ENCODE results near the gene GKN2.

GKN2 gene

DNA sequence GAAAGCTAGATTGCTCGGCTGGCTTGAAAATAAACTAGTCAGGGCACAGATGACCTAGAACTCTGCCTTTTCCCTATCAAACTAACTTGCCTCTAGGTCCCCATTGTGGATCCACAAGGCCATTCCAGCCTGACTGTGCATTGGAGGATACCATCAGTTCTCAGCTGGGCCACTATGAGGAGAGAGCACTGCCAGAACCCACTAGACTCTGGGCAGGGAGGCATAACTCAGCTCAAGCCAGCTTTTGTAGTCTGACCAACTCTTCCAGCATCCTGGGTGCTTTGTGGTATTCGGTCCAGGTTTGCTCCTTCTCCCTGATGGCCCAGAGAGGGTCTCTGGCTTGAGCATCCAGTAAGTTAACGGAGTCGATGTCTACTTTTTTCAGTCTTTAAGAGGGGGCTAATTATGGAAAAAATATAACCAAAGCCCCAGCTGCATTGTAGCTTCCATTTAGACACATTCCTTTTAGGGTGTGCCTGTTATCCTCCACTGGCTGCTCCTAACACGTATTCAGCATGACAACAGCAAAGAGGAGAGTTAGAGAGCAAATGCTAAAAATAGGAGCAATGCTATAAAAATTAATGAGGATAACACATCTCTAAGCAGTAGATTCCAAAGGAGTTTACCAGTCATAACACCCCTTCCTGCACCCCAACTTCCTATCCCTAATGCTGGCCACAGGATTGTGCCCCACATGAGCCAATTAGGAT lies 15.2 kb downstream of the GKN2 start:
- Histone ChIP-seq H3K36me3 (ENCODE audit: control insufficient read depth, insufficient read depth, low read length) (no peaks in the 10 kb centered on the region), H3K9me3 (ENCODE audit: control insufficient read depth, low read length) (peaks cover 3% of the 10 kb centered on the region), H3K4me3 (ENCODE audit: extremely low read depth, insufficient read depth, low read length, poor library complexity, severe bottlenecking) (no peak overlapping the region), H3K4me1 (ENCODE audit: control insufficient read depth, insufficient read depth, low read length, poor library complexity, severe bottlenecking) (peaks cover 16% of the 10 kb centered on the region), H3K27ac (ENCODE audit: low read depth, low read length, severe bottlenecking) (no peak overlapping the region)
- WGBS, 2 experiments (ENCODE audit: insufficient coverage in 2 of 2) = 90 to 93% methylated on average over 2 of the region's 5 CpGs

DNA sequence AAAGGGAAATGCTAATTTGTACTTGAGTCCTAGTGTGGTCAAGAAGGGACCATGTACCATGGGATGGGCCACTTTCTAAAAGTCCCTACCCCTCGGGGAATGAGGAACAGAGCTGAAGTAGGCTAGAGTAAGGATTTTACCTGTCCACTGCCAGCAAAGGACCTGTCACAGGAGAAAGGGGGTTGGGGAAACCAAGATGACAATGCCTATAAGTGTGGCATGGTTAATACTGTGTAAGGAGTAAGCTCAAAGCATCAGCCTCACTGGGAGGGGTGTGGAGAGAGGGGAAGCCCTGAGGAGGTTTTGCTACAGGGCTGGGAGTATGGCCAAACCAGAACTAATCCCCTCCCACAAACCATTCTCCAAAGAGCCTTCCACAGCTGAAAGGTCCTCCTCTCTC lies 15.8 kb downstream of the GKN2 start:
- H3K9me3 ChIP-seq (ENCODE audit: control insufficient read depth, low read length) = peaks cover 3% of the 10 kb centered on the region
- H3K4me1 ChIP-seq (ENCODE audit: control insufficient read depth, insufficient read depth, low read length, poor library complexity, severe bottlenecking) = peaks cover 16% of the 10 kb centered on the region
- 100% methylated on average over 1 of the region's 1 CpG; no CpG with 5 or more reads in 1 of the 2 experiments for WGBS, 2 experiments (ENCODE audit: insufficient coverage in 2 of 2)
- H3K36me3 ChIP-seq (ENCODE audit: control insufficient read depth, insufficient read depth, low read length) = no peaks in the 10 kb centered on the region
- no peak overlapping the region for H3K27ac ChIP-seq (ENCODE audit: low read depth, low read length, severe bottlenecking)
- no peak overlapping the region for H3K4me3 ChIP-seq (ENCODE audit: extremely low read depth, insufficient read depth, low read length, poor library complexity, severe bottlenecking)

DNA sequence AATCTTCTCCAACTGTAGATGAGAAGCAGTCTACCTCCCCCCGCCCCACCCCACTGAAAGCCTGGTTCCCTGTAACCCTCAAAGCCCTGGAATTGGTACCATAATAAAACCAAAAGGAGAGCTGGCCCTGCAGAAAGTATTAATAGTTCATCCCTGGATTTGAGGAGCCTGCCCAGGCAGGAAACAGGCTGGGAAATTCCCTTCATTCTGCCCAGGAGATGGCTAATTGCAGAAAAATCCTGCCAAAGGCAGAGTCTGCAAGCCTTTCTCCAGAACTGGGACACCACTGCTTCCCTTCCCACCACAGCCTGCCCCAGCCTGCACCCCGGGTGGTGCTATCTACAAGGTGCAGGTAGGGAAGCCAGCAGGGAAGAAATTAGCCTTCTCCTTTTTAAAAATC lies 16.3 kb downstream of the GKN2 start:
- Histone ChIP-seq H3K36me3 (ENCODE audit: control insufficient read depth, insufficient read depth, low read length) (no peaks in the 10 kb centered on the region), H3K27ac (ENCODE audit: low read depth, low read length, severe bottlenecking) (no peak overlapping the region), H3K4me1 (ENCODE audit: control insufficient read depth, insufficient read depth, low read length, poor library complexity, severe bottlenecking) (peaks cover 16% of the 10 kb centered on the region), H3K4me3 (ENCODE audit: extremely low read depth, insufficient read depth, low read length, poor library complexity, severe bottlenecking) (no peak overlapping the region), H3K9me3 (ENCODE audit: control insufficient read depth, low read length) (peaks cover 3% of the 10 kb centered on the region)
- WGBS, 2 experiments (ENCODE audit: insufficient coverage in 2 of 2) = no CpG with 5 or more reads among the region's 2 CpGs

DNA sequence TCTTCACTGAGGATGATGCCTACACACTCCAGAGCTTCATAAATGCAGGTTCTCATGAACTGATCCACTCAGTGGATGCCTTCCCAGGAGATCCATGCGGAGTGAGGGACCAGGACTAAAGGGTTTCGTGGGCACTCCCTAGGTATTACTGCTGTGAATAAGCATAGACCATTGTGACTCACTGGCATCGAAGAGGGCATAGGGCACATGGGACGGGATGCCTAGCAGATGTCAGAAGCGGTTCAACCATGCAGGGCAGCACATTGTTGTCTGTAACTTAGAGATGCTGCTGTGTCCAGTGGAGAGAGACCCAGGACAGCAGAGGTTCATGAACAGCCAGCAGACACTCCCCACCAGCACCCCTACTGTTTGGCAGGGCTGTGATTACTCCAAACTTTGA lies 17.2 kb downstream of the GKN2 start:
- 93 to 98% methylated on average over 4 to 5 of the region's 5 CpGs for WGBS, 2 experiments (ENCODE audit: insufficient coverage in 2 of 2)
- Histone ChIP-seq H3K4me1 (ENCODE audit: control insufficient read depth, insufficient read depth, low read length, poor library complexity, severe bottlenecking) (peaks cover 16% of the 10 kb centered on the region), H3K27ac (ENCODE audit: low read depth, low read length, severe bottlenecking) (no peak overlapping the region), H3K36me3 (ENCODE audit: control insufficient read depth, insufficient read depth, low read length) (no peaks in the 10 kb centered on the region), H3K4me3 (ENCODE audit: extremely low read depth, insufficient read depth, low read length, poor library complexity, severe bottlenecking) (no peak overlapping the region), H3K9me3 (ENCODE audit: control insufficient read depth, low read length) (peaks cover 3% of the 10 kb centered on the region)

- H3K9me3 ChIP-seq (ENCODE audit: control insufficient read depth, low read length) = no peaks in the 10 kb centered on the region
- no peaks in the 10 kb centered on the region for H3K36me3 ChIP-seq (ENCODE audit: control insufficient read depth, insufficient read depth, low read length)
- no peak overlapping the region for H3K4me3 ChIP-seq (ENCODE audit: extremely low read depth, insufficient read depth, low read length, poor library complexity, severe bottlenecking)
- 89% methylated on average over 3 of the region's 3 CpGs; no CpG with 5 or more reads in 1 of the 2 experiments for WGBS, 2 experiments (ENCODE audit: insufficient coverage in 2 of 2)
- H3K4me1 ChIP-seq (ENCODE audit: control insufficient read depth, insufficient read depth, low read length, poor library complexity, severe bottlenecking) = peaks cover 16% of the 10 kb centered on the region
- H3K27ac ChIP-seq (ENCODE audit: low read depth, low read length, severe bottlenecking) = no peak overlapping the region
Observed at GRCh38 chr2:68934021-68934420, 18.7 kb downstream of the GKN2 start.

DNA sequence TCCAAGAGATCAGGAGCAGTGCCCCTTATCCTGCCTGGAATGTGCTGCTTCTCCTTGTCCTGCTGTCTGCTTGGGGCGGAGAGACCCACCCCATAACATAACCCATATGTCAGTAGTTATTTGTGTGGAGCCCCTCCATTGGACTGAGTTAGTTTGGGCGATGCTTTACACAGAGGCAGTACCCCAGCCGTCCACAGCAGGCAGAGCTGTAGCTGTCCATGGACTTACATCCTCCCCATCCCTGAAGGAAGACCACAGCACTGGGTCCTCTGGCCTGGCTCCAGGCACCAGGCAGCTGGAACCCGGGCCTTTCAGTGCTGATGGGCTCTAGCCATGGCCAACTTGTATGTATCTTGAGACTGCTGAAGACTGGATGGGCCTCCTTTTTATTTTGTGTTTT lies 20.3 kb downstream of the GKN2 start:
- Histone ChIP-seq H3K4me3 (ENCODE audit: extremely low read depth, insufficient read depth, low read length, poor library complexity, severe bottlenecking) (no peak overlapping the region), H3K4me1 (ENCODE audit: control insufficient read depth, insufficient read depth, low read length, poor library complexity, severe bottlenecking) (peaks cover 16% of the 10 kb centered on the region), H3K9me3 (ENCODE audit: control insufficient read depth, low read length) (no peaks in the 10 kb centered on the region), H3K36me3 (ENCODE audit: control insufficient read depth, insufficient read depth, low read length) (no peaks in the 10 kb centered on the region), H3K27ac (ENCODE audit: low read depth, low read length, severe bottlenecking) (no peak overlapping the region)
- 100% methylated on average over 1 of the region's 4 CpGs for WGBS, 2 experiments (ENCODE audit: insufficient coverage in 2 of 2)

DNA sequence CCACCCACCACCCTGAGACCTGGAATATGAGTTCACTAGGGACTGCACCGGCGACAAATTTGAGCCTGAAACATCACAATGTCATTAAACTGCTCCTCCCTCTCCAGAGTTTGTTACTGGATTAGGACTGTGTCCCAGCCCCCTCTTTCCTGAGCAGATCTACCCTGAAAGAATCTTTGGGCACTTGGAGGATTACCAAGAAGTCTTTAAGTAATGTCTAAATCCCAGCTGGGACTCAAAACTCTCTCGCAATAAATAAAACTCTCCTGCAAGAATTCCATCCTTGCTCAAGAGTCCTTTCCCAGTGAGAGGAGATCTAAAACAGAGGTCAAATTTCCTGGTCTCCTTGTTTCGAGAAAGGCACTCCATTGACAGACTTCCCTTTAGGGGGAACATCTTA lies 20.9 kb downstream of the GKN2 start:
- Histone ChIP-seq H3K4me3 (ENCODE audit: extremely low read depth, insufficient read depth, low read length, poor library complexity, severe bottlenecking) (no peak overlapping the region), H3K36me3 (ENCODE audit: control insufficient read depth, insufficient read depth, low read length) (no peaks in the 10 kb centered on the region), H3K9me3 (ENCODE audit: control insufficient read depth, low read length) (no peaks in the 10 kb centered on the region), H3K4me1 (ENCODE audit: control insufficient read depth, insufficient read depth, low read length, poor library complexity, severe bottlenecking) (peaks cover 12% of the 10 kb centered on the region), H3K27ac (ENCODE audit: low read depth, low read length, severe bottlenecking) (no peak overlapping the region)
- 76 to 100% methylated on average over 2 to 4 of the region's 4 CpGs for WGBS, 2 experiments (ENCODE audit: insufficient coverage in 2 of 2)

GRCh38 chr2:68931149-68931711 lies 21.5 kb downstream of the GKN2 start:
- 100% methylated on average over 2 of the region's 3 CpGs; no CpG with 5 or more reads in 1 of the 2 experiments for WGBS, 2 experiments (ENCODE audit: insufficient coverage in 2 of 2)
- Histone ChIP-seq H3K4me3 (ENCODE audit: extremely low read depth, insufficient read depth, low read length, poor library complexity, severe bottlenecking) (no peak overlapping the region), H3K9me3 (ENCODE audit: control insufficient read depth, low read length) (no peaks in the 10 kb centered on the region), H3K36me3 (ENCODE audit: control insufficient read depth, insufficient read depth, low read length) (no peaks in the 10 kb centered on the region), H3K4me1 (ENCODE audit: control insufficient read depth, insufficient read depth, low read length, poor library complexity, severe bottlenecking) (peaks cover 6% of the 10 kb centered on the region), H3K27ac (ENCODE audit: low read depth, low read length, severe bottlenecking) (no peak overlapping the region)

DNA sequence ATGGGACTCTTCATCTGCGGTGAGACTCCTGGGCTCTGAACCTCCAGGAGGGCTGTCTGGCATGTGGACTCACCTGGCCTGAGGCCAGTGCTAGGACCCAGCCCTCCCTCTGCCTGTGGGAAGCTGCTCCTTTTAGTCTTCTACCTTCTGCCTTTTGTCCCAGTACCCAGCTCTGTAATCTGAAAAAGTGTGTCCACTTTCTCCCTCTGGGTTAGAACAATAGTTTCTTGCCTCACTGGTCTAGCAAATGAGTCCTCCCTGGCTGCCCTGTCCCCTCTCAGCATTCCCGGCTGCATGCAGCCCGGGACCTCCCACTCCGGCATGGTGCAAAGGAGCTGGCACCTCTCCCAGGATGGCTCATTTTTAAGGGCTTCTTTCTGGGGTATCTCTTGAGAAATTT lies 25.9 kb downstream of the GKN2 start:
- Histone ChIP-seq H3K36me3 (ENCODE audit: control insufficient read depth, insufficient read depth, low read length) (no peaks in the 10 kb centered on the region), H3K27ac (ENCODE audit: low read depth, low read length, severe bottlenecking) (no peak overlapping the region), H3K4me1 (ENCODE audit: control insufficient read depth, insufficient read depth, low read length, poor library complexity, severe bottlenecking) (no peaks in the 10 kb centered on the region), H3K4me3 (ENCODE audit: extremely low read depth, insufficient read depth, low read length, poor library complexity, severe bottlenecking) (no peak overlapping the region), H3K9me3 (ENCODE audit: control insufficient read depth, low read length) (no peaks in the 10 kb centered on the region)
- WGBS, 2 experiments (ENCODE audit: insufficient coverage in 2 of 2) = 59 to 89% methylated on average over 3 to 4 of the region's 4 CpGs

DNA sequence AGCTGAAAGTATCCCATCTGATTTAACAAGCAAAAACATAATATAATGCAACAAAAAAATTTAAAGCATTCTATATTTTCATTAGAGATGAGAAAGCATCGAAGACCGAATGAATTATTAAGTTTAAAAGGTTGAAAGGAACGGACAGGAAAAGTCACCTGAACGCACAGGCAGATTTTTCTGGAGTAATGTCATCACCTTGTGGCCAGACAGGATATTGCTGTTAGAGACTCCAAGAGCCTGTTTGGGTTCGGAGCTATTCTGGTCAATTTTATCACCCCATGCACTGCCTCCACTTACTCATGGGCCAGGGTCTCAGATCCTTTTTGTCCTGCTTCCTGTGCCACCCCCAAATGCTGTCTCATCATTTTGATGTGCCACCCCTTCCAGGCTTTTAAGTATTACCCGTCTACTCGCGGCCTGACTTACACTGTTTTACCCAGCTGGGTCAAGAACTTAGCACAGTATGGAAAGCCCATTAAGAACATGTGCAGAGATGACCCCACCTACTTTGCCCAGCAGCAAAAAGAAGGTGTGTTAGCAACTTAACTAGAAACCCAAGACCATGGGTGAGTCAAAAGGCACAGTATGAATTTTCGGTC lies 27.3 kb downstream of the GKN2 start:
- 59 to 62% methylated on average over 7 to 8 of the region's 9 CpGs for WGBS, 2 experiments (ENCODE audit: insufficient coverage in 2 of 2)
- Histone ChIP-seq H3K4me3 (ENCODE audit: extremely low read depth, insufficient read depth, low read length, poor library complexity, severe bottlenecking) (no peak overlapping the region), H3K4me1 (ENCODE audit: control insufficient read depth, insufficient read depth, low read length, poor library complexity, severe bottlenecking) (no peaks in the 10 kb centered on the region), H3K9me3 (ENCODE audit: control insufficient read depth, low read length) (no peaks in the 10 kb centered on the region), H3K36me3 (ENCODE audit: control insufficient read depth, insufficient read depth, low read length) (no peaks in the 10 kb centered on the region), H3K27ac (ENCODE audit: low read depth, low read length, severe bottlenecking) (no peak overlapping the region)

DNA sequence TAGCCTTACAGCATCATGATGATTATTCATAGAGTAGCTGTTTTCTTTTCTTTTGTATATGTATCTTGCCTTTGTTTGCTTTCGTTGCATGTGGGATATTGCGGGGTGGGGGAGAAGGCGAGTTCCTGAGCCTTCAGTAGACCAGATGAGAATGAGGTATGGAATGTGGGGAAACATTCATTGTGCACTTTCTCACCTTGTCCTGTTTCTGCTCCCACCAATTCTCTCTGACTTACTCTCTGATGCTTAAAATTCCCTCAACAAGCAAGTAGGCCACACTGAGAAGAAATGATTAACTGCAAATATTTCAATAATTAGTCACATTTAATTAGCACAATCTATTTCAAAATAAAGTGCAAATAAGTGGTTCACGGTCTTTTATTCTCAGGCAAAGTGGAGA lies 31.0 kb downstream of the GKN2 start:
- no peak overlapping the region for H3K4me3 ChIP-seq (ENCODE audit: extremely low read depth, insufficient read depth, low read length, poor library complexity, severe bottlenecking)
- H3K27ac ChIP-seq (ENCODE audit: low read depth, low read length, severe bottlenecking) = no peak overlapping the region
- H3K9me3 ChIP-seq (ENCODE audit: control insufficient read depth, low read length) = no peaks in the 10 kb centered on the region
- no peaks in the 10 kb centered on the region for H3K36me3 ChIP-seq (ENCODE audit: control insufficient read depth, insufficient read depth, low read length)
- peaks cover 3% of the 10 kb centered on the region for H3K4me1 ChIP-seq (ENCODE audit: control insufficient read depth, insufficient read depth, low read length, poor library complexity, severe bottlenecking)
- no CpG with 5 or more reads among the region's 4 CpGs for WGBS, 2 experiments (ENCODE audit: insufficient coverage in 2 of 2)
